Measurements from ENCODE around the gene STX12. TPM values are rescaled to one million over a fixed set of nuclear protein-coding genes. Genes with fewer than 3 reads are reported as not detected.
"Not testable (repeated sequence)": the region's sequence is repeated elsewhere in the genome, so short reads cannot be mapped to it uniquely, and the experiment has no call there.

The STX12 gene
- total RNA-seq, 1 donor from 2014 or later = 26.8 TPM

DNA sequence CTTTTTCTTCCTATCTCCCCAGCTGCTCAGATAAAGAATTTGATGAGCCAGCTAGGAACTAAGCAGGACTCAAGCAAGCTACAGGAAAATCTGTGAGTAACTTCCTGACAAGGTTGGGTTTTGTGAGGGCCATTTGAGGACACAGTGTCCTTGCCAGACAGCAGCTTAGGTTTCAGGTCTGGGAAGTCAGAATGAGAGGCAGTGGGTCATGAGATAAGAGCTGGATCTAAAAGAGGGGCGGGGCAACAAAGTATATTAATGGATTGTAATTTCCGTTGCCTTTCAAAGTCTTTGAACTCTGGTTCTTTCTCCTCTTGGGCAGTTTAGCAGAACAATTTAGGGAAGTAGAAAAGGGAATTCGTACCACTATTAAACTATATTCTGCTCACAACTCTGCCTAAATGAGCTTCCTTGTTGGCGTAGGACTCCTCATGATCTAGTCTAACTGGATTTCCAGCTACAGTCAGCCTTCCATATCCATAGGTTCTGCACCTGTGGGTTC lies 16.6 kb downstream of the STX12 start:
- Mint-ChIP-seq H3K27me3 (ENCODE audit: low read depth) (no peaks in the 10 kb centered on the region), H3K36me3 (peaks cover 15% of the 10 kb centered on the region), H3K9me3 (no peaks in the 10 kb centered on the region), H3K4me3 (no peak overlapping the region), H3K4me1 (peaks cover 12% of the 10 kb centered on the region), H3K27ac (no peak overlapping the region)
- TF ChIP-seq, protein P1, sequence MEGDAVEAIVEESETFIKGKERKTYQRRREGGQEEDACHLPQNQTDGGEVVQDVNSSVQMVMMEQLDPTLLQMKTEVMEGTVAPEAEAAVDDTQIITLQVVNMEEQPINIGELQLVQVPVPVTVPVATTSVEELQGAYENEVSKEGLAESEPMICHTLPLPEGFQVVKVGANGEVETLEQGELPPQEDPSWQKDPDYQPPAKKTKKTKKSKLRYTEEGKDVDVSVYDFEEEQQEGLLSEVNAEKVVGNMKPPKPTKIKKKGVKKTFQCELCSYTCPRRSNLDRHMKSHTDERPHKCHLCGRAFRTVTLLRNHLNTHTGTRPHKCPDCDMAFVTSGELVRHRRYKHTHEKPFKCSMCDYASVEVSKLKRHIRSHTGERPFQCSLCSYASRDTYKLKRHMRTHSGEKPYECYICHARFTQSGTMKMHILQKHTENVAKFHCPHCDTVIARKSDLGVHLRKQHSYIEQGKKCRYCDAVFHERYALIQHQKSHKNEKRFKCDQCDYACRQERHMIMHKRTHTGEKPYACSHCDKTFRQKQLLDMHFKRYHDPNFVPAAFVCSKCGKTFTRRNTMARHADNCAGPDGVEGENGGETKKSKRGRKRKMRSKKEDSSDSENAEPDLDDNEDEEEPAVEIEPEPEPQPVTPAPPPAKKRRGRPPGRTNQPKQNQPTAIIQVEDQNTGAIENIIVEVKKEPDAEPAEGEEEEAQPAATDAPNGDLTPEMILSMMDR (IDR thresholded peaks at IDR 0.05; ENCODE audit: unreplicated experiment) = no peak
- no peak for DNase-seq (ENCODE audit: low spot score in 2 of 2, unreplicated experiment in 2 of 2)

DNA sequence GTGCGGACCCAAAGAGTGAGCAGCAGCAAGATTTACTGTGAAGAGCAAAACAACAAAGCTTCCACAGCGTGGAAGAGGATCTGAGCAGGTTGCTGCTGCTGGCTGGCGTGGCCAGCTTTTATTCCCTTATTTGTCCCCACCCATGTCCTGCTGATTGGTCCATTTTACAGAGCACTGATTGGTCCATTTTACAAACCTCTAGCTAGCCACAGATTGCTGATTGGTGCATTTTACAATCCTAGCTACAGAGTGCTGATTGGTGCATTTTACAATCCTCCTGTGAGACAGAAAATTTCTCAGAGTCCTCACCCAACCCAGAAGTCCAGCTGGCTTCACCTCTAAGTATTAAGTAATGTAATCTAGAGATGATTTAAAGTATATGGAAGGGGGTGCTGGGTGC lies 17.3 kb downstream of the STX12 start:
- H3K9me3 Mint-ChIP-seq; DNase-seq (ENCODE audit: low spot score in 2 of 2, unreplicated experiment in 2 of 2); H3K27me3 Mint-ChIP-seq (ENCODE audit: low read depth); H3K27ac Mint-ChIP-seq; H3K4me3 Mint-ChIP-seq: not testable (repeated sequence)
- H3K36me3 Mint-ChIP-seq = peaks cover 19% of the 10 kb centered on the region
- H3K4me1 Mint-ChIP-seq = peaks cover 12% of the 10 kb centered on the region

DNA sequence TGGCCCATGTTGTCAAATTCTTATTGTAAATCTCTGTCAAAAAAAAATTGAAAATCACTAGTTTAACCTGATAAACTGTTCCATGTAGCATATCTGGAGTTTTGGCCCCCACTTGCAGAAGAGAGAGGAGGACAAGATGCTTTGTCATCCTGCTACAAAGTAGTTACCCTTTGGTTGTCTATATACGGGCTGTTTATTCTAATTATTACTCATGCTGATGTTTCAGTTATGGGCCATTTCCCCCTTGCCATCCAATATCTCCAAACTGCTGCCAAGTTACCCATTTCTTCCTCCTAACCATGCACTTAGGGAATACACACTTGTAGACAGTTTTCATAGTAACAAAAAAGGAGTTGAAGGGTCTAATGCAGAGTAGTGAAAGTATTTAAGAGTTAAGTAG lies 22.6 kb downstream of the STX12 start:
- no peak for DNase-seq (ENCODE audit: low spot score in 2 of 2, unreplicated experiment in 2 of 2)
- Mint-ChIP-seq H3K27me3 (ENCODE audit: low read depth) (no peaks in the 10 kb centered on the region), H3K27ac (no peak overlapping the region), H3K36me3 (peaks cover 32% of the 10 kb centered on the region), H3K4me3 (no peak overlapping the region), H3K4me1 (no peaks in the 10 kb centered on the region), H3K9me3 (no peaks in the 10 kb centered on the region)
- TF ChIP-seq, protein P1 (IDR thresholded peaks at IDR 0.05; ENCODE audit: unreplicated experiment) = no peak

DNA sequence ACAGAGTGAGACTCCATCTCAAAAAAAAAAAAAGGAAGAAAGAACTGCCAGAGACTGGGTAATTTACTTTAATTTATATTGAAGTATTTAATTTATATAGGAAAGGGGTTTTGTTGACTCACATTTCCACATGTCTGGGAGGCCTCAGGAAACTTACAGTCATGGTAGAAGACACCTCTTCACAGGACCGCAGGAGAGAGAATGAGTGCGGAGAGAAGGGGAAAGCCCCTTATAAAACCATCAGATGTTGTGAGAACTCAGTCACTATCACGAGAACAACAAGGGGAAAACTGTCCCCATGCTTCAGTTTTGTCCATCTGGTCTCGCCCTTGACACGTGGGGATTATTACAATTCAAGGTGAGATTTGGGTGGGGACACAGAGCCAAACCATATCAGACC lies 31.8 kb downstream of the STX12 start:
- Mint-ChIP-seq H3K4me3 (no peak overlapping the region), H3K9me3 (no peaks in the 10 kb centered on the region), H3K27me3 (ENCODE audit: low read depth) (no peaks in the 10 kb centered on the region), H3K4me1 (no peaks in the 10 kb centered on the region), H3K27ac (no peak overlapping the region), H3K36me3 (peaks cover 26% of the 10 kb centered on the region)
- DNase-seq (ENCODE audit: low spot score in 2 of 2, unreplicated experiment in 2 of 2) = no peak
- TF ChIP-seq, protein P1 (IDR thresholded peaks at IDR 0.05; ENCODE audit: unreplicated experiment) = no peak

DNA sequence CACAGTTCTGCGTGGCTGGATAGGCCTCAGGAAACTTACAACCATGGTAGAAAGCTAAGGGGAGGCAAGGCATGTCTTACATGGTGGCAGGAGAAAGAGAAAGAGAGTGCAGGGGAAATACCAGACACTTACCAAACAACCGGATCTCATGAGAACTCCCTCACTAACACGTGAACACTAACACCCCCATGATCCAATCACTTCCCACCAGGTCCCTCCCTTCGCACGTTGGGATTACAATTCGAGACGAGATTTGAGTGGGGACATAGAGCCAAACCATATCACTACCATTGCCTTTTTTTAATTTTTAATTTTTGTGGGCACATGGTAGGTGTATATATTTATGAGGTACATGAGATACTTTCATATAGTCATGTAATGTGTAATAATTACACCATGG lies 33.7 kb downstream of the STX12 start:
- Mint-ChIP-seq H3K27ac (no peak overlapping the region), H3K4me3 (no peak overlapping the region), H3K4me1 (no peaks in the 10 kb centered on the region)

DNA sequence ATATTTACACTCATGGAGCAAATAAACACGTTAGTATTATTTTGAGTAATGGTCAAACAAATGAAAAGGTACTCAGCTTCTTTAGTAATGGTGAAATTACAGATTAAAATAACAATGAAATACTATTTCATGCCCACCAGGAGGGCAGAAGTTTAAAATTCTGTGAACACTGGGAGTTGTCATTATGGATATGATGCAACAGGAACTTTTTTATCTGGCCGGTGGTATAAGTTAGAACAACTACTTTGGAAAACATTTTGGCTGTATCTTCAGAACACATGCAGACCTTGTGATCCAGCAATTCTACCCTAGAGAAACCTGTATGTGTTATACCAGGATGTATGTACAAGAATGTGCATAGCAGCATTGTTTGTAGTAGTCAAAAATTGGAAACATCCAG lies 34.4 kb downstream of the STX12 start:
- TF ChIP-seq, protein P1 (IDR thresholded peaks at IDR 0.05; ENCODE audit: unreplicated experiment) = no peak
- Mint-ChIP-seq H3K27me3 (ENCODE audit: low read depth) (no peaks in the 10 kb centered on the region), H3K36me3 (peaks cover 22% of the 10 kb centered on the region), H3K9me3 (no peaks in the 10 kb centered on the region), H3K4me3 (no peak overlapping the region), H3K27ac (no peak overlapping the region), H3K4me1 (no peaks in the 10 kb centered on the region)
- no peak for DNase-seq (ENCODE audit: low spot score in 2 of 2, unreplicated experiment in 2 of 2)

More for the DNA sequence above, 33.7 kb downstream of the STX12 start:
- H3K36me3 Mint-ChIP-seq = peaks cover 24% of the 10 kb centered on the region
- DNase-seq (ENCODE audit: low spot score in 2 of 2, unreplicated experiment in 2 of 2) = no peak
- H3K27me3 Mint-ChIP-seq (ENCODE audit: low read depth) = no peaks in the 10 kb centered on the region
- no peaks in the 10 kb centered on the region for H3K9me3 Mint-ChIP-seq
- TF ChIP-seq, protein P1 (IDR thresholded peaks at IDR 0.05; ENCODE audit: unreplicated experiment) = no peak

DNA sequence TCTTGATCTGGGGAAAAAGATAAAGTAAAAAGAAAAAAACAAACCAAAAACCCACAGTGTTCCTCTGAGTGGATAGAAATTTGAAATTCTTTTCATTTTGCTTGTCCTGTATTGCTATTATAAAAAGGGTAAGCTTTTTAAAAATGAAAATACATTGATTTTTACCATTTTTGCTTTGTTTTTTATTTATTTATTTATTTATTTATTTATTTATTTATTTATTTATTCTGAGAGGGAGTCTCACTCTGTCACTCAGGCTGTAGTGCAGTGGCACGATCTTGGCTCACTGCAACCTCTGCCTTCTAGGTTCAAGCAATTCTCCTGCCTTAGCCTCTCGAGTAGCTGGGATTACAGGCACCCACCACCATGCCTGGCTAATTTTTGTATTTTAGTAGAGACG lies 35.1 kb downstream of the STX12 start:
- H3K36me3 Mint-ChIP-seq = peaks cover 19% of the 10 kb centered on the region
- not testable (repeated sequence) for H3K27ac Mint-ChIP-seq; H3K27me3 Mint-ChIP-seq (ENCODE audit: low read depth); H3K4me1 Mint-ChIP-seq; DNase-seq (ENCODE audit: low spot score in 2 of 2, unreplicated experiment in 2 of 2); H3K4me3 Mint-ChIP-seq; H3K9me3 Mint-ChIP-seq
